ENCODE data around the gene LHPP.
A peak's percentile ranks its signal among the peaks of the same experiment; 100 is the strongest.

Gene LHPP

DNA sequence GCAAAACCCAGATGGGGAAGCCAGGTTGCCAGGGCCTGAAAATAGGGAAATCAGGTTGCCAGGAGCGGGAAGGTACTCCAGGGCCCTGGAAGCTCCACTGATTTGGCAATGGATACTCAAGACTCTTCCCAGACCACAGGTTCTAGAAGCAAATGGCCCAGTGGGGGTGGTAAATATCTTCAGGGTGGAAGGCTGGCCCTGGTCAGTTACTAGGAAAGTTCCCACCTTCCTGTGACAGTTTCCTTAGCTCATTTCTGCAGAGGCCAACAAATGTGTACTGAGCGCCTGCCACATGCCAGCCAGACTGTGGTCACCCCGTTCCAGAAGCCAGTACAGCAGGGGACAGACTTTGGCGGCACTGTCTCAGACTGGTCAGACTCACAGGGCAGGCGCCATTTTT is 168.9 kb downstream of the LHPP start:
- DNase-seq, result no peak

DNA sequence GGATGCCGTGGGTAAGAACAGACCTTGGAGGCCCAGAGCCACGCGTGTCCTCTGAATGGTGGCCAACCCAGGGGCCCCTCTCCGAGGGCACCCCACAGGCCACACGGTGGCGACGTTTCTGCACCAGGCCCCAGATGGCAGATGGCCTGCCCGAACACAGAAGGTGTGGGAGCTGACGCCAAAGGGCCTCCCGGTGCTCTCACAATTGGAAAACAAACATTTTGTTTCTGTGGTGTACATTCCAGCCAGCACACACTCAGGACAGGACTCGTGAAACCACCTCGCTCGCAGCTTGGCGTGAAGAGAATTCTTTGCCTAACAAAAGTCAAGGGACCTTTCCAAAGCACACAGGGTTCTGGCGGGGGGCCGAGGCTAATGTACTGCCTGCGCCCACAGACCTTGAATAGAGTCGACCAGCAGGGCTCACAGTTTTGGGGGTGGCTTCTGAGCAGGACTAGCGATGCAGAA is 170.5 kb downstream of the LHPP start:
- no peak for DNase-seq

DNA sequence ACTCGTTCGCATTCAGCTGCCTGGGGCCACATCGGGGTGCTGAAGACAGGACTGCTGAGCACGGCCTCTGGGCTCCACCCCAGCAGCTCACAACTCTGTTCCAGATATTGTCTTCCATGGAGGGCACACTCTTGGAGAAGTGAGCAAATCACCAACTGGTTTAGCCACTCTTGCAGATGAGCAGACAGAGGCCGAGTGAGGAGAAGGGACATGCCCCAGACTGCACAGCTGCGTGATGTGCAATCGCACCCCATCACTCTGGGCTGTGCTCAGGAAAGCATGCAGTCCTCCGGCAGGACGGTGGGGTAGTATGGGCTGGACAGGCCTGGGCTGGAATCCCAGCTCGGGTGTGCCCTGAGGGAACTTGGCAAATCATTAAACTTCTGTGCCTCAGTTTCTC is 170.9 kb downstream of the LHPP start:
- no peak for DNase-seq

DNA sequence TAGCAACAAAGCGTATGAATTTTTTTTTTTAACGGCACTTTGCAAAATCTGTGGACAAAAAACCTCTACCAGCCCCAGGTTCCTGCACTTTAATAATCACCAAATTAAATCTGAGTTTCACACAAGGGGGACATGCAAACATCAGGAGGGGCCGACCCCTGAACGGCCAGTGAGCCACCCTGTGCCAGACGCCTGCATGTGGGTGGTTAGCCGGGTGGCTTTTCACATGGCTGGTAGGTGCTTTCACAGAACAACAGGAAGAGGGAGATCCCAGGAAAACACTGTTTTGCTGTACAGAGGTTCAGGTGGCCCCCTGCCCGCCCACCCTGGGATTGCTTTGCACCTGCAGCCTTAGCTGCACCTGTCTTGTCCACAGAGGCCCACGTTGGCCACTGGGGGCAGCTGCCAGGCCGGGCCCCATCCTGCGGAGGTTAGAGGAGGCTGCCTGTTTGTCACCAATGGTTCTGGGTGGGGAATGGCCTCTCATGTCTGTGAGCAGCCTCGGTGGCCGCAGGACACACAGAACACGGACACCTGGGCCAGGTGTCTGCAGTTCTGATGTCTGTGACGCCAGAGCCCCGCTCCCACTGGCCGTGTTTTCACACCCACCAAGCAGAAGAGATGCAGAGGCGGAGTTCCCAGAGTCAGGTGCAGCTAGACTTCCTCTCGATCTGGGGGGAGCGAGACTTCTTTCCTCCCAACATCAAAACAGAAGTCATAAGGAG is 174.8 kb downstream of the LHPP start:
- DNase-seq, result no peak

DNA sequence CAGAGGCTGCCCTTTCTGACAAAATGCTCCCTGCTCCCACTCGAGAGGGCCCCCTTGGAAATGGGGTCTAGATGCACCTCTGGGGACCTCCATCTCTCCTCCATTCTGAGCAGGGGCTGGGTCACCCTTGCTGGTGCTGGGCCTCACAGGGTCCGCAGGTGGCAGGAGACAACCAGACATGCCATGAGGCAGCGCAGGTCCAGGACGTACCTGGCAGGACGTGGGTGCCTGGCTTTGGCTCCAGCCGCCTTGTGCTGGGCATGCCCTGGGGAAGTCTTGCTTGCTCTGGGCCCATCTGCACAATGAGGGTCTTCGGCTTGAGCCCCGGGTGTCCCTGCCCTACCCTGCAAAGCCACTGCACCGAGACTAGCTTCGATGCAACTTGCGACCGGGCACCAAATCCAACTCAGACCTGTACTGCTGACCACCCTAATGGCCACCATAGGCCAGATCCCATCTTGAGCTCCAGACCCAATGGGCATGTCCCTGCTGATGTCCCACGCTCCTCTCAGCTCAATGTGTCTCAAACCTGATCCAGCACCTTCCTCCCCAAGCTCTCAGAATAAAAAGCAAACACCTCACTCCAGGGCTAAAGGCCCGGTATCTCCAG is 175.6 kb downstream of the LHPP start:
- no peak for DNase-seq

DNA sequence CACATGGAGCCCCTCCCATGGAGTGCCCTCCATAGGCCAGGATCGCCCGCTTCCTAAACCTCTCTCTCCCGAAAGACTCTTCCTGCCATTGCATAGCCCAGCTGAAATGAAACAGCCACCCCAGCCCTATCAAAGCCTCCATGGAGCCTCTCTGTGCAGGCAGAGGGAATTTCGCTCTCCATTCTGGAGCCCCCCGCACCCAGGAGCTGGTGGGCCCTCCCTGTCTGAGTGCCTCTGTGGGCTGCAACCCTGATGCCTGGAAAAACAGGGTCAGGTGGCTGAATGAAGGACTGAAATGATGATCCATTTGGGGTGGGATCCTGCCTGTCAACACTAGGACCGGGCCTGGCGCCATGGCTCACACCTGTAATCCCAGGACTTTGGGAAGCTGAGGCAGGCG is 176.1 kb downstream of the LHPP start:
- DNase-seq, result no peak

DNA sequence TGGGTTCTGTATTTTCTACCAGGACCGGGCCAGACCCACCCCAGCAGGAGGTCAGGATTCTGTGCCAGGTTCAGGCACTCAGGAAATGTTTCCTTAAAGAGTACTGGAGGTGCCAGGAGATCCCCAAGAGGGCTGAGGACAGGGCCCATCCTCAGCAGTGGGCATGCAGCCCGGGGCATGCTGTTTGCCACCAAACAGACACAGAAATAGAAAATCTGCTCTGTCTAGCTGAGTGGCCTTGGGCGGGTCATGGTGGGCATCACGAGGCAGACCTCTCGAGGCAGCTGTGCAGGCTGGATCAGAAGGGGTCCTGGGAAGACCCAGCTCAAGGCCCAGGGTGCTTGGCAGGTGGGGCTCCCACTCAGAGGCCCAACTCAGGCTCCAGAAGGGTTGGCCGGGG is 177.6 kb downstream of the LHPP start:
- DNase-seq, result no peak

DNA sequence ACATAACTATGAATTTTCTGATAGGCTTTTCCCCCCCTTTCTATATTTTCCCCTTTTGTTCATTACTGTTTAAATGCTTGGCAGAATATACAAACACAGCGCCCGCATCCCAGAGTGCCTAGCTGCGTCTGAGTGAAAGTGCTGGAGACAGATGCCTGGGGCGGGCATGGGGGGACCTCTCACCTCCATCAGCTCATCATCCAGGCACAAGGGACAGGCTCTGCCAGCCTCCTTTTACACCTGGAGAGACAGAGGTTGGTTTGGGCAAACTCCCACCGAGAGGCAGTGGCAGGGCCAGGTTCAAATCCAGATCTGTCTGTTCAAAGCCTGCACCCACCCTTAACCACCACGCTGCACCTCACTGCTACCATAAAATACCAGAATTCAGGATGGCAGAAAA is 178.0 kb downstream of the LHPP start:
- DNase-seq, result no peak

DNA sequence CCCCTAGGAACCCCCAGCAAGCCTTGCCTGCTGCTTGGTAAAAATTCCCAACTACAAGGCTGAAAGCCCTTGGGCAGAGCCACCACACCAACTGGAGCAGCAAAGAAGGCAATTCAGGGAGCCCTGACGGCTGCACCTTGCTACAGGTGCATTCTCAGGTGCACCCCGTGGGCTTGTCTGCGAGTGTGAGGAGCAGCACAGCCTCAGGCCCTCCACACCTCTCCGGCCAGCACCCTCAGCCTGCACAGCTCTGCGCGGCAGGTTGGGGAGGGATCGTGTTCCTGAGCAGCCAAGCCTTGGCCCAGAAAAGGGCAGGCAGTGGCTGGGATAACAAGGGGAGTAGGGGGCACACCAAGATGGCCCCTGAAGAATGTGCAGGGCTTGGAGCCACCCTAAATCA is 178.4 kb downstream of the LHPP start:
- no peak for DNase-seq

DNA sequence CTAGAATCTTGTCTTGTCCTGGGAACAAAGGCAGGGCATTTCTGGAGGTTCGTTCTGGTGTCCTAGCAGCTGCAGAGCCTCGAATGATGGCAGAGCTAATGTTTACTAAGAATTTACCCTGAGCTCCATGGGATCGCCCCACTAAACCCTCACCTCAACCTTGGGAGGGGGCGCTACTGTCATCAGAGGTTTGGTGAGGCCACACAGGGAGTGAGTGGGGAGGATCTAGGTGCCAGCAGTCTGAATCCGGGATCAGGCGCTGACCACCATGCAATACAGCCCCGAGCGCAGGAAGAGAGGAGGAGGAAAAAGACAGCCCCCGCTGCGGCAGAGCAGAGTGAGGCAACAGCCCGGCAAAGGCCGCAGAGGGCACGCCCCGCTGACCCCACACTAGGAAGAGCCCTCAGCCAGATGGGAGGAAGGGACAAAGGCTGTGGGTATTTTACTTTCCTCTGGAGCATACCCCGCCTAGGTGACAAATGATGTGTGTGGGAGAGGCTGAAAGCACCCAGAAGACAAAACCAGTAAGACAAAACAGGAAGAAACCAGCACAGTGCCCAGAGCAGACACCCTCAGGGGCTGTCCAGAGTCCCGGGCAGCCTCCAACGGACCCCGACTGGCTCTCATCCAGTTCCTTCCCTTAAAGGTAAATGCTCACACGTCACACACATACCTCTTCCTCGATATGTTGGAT is 179.1 kb downstream of the LHPP start:
- no peak for DNase-seq

DNA sequence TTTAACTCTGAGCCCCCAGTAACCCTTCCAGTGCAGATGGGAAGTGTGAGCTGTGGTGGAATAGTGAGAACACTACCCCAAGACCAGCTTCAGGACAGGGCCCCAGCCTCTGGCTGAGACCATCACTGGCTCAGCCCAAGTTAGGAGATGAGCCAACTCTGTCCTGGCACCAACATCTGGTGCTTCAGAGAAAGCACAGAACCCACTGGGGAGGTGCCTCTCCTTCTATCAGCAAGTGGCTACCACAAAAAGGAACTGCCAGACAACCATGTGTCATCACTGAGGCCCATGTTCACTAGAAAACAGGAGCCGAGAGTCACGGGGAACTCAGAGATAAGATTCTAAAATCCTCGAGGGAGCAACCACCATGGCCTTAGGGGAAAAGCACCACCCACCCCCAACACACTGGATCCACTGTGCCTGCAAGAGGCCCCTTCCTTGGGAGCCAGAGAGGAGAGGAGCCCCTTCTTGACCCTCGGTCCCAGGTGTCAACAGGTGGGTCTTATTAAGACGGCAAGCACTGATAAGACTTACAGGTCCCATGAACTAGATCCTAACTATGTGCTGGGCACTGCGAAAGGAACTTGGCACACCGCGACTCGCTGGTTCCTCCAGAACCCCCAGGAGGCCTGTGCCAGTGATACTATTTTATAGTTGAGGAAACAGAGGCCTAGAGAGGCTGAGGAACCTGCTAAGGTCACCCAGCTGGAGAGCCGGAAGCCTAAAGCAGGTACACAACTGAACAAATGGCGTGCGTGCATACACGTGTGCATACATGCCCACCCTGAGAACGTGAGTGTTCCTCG is 179.9 kb downstream of the LHPP start:
- no peak for DNase-seq

DNA sequence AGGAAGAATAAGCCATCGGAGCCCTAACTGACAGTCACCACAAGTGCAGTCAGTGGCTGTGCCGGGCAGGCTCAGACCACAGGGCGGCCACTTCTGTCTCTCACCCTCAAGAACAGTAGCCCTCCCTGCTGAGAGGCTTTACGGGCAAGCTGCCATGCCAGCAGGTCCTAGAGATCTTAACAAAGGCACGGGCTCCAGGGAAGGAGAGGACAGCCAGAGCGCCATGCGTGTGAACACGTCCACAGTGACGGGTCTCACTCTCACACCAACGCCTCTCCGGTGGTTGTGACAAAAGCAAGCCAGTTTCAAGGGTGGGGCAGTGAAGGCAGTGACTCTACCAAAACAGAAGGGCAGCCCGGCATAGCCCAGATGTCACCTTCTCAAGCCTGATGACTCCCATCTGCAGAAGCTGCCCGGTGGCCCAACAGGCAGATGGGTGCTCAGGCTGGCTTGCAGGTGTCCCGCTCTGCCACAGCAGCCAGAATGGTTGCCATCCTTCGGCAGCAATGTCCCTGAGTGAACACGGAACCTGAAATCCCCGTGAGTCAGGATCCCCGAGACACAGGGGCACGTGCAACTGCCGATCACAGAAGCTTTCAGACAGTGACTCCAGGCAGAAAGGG is 180.6 kb downstream of the LHPP start:
- DNase-seq, result no peak

DNA sequence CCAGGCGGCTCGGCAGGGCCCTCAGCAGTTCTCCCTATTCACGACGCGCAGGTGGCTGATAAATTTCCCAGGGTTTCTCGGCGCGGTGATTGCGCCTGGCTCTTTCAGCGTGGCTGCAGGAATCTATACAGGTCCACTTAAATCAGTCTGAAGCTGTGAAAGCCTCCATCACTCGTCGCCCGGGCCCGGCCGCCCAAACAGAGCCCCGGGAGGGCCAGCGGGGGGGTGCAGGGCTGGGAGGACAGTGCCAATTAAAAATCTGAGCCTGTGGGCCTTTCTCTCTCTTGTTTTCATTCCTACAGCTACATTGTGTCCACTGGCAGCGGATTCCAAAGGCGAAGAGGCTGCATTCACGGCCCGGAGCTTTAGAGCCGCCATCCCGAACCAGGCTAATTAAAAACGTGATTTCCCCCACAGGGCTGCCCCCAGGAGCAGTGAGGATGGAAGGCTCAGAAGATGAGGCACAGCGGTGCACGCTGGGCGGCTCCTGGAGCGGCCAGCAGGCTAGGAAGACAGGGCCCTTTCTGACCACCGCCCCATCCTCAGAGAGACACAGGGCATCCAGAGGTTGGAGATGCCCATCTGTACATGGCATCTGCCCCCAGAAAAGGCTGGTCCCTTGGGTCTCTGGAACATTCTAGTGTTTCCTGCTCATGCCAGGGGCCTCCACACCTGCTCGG is 181.8 kb downstream of the LHPP start:
- DNase-seq, result no peak

DNA sequence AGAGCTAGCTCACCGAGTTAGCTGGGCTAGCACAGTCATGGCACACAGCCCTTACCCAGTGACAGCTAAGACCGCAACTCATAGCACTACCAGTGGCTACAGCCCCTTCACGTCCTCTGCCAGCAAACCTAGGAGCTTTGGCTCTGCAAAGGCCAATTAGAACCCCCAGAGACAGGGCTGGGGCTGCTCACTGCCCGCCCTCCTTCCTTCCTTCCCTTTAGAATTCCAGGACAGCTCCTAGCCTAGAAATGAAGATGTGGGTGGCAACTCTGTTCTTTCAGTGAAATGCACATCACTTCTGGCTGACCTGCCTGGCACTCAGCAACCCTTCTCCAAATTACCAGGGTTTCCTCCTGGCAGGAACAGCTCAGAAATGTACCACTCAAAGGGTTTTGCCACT is 182.6 kb downstream of the LHPP start:
- no peak for DNase-seq

DNA sequence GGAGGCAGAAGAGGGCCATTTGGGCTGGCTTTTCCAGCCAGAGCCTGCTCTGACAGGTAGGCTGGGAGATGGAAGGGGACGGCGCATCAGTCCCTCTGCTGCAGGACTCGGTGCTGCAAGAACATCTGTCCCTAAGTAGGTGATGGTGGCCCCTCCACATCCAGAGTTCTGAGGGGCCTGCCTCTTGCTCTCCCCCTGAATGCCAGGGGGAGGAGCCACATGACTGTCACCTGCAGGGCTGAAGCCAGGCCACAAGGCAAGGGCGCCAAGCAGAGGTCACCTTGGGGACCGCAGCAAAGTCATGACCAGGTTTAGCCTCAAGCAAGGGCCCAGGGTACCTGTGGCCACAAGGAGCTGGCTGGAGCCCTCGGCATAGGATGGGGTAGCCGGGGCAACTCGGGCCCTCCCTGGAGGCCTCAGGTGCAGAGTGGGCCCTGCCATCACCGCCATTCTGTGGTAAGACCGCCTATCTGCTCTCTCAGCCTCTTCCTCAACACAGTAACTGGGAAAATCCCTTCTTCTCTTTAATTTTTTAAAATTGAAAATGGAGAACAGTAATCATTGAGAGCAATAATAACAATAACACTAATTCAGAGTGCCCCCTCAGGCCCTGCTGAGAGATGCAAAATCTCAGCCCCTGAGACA is 183.3 kb downstream of the LHPP start:
- no peak for DNase-seq

DNA sequence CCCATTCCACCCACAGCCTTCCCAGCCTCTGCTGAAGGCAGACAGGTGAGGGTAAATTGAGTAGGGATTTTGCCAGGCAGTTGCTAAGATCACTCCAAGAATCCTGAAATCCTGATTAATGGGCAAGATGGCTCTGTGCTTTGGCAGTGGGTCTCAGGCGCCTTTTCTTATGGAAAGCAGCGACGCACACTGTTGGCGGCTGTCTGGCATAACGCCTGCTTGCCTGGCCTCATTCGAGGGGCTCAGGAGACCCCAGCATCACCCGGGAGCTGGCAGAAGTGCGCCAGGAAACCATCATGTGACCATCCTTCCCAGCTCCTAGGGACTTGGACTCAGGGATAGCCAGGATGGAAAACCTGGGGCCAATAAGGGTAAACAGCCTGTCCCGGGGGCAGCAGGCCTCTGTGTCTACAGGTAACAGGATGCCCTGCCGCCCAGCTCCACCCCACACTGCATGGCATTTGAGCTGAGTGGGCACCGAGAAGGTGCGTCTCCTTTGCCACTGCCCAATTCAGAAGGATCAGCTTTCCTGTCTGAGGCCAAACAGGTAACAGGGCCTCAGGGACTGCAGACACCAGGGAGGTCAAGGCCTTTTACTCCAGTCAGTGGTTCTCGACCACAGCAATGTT is 184.0 kb downstream of the LHPP start:
- DNase-seq, result no peak

DNA sequence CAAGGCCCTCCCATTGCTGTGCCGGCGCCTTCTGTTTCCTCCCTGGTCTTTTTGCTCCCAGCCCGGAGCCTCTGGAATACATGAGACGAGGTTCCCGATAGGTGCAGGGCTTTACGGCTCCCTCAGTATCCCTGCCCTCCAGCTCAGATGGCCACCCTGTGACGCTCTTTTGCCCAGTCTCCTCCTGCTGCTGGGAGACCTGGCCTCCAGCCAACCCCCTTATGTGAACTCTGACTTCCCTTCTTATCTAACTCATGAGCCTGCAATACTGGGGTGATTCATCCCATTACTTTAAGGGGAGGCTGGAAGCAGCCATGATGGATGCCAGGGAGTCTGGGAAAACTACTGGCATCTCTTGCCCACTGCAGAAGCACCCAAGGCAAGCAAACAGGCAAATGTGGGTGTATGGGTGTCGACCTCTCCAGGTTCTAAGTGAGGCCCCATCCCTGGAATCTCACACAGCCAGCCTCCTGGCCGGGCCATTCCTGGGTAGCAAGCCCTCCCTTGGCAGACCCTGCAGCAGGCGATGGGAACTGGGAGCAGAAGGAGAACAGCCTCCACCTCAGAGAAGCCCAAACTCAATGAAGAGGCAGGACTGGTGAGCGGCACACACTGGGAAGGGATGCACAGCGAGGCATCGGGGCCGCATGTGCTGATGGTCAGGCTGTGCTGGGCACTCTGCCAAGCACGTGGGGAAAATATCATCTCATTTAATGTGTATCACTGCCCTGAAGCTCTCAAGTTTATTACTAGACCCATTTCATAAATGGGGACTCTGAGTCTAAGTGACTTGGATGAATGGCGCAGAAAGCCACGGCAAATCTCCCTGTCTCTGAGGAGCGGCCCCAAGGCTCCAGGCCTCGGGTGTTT is 185.1 kb downstream of the LHPP start:
- DNase-seq, result no peak

DNA sequence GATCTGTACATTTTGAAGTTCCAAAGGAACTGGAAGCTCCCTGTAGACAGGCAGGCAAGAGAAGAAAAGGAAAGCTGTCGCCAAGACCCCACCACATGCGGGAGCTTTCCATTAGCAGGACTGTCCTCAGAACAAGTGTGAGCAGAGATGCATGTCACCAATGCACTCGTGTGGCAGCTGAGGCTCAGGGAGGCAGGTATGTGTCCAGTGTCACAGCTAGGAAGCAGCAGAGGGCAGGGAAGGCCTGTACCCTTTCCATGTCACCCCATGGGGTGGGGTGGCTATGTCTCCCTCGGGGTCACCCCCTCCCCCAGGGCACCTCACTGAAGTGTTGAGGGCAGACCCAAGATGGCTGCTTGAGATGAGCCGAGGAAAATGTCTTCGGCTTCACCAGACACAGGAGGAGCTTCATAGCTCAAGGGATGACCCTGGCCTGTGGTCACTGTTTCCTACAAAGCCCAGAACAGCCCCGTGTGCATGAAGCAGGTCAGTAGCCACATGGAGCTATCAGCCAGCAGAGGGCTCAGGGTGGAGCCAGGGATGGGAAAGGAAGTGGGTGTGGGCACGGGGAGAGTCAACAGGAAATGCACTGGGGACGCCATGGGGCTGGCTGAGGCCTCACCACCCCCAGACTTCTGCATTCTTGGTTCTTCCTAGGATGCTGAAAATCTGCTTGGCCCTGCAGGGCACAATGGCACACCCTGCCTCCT is 186.0 kb downstream of the LHPP start:
- peak; percentile 41 to 48 for DNase-seq

DNA sequence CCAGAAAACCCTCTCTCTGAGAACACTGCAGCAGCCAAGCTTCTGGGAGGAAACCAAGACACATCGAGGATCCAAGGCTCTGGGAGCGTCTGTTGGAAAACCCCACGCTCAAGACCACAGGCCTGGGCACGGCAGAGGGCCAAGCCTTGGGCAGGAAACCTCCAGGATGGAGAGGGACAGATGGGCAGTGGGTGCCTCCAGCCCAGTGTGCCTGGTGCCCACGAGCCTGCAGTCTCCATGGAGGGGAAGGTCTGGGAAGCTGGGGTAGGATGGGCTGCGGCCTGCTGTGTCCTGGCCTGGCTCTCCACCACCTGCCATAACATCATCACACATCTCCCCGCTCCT is 186.5 kb downstream of the LHPP start:
- no peak for DNase-seq

DNA sequence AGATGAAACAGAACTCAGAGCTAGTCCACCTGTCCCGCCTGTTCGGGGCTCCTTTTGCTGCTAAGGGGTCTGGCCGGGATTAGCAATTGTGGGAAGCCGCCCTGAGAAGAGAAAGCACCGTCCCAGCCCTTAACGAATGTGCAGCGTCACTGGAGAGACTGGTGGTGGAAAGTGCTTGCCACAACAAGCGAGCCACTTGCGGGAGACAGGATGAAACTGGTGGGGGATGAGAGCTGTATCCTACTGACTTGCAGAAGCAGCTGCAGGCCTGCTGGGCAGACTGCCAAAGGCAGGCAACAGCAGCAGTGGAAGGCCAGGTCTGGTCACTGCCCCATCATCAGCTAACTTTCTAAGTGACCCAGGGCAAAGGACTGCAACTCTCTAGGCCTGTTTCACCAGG is 187.1 kb downstream of the LHPP start:
- peak in 1 of 2 donors; percentile 45 for DNase-seq

Measured in stimulated activated CD4-positive, alpha-beta T cell treated with anti-CD3 and anti-CD28 coated beads, Interleukin-2, amount 100 ng/mL, for 48 hours (primary cell).